ENCODE results near the gene USP40.

Gene USP40

DNA sequence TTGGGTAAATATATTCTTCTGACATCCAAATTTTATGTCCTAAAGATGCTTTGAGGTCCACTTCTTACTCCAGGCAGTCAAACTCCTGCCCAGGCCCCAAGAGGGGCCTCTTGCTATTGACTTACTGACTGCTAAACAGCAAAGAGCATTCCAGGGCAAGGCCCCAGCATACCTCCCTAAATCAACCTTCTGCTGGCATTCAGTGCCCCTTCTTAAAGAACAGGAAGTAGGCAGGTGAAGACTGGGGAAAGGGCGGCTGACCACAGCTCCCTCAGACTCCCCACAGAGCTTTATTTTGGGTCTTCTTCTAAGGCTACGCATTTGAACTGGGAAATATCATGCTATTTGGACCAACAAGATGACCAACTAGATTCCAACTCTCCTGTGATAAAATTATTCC lies 68.9 kb downstream of the USP40 start:
- no peak for DNase-seq (ENCODE audit: low read depth in 2 of 2)

DNA sequence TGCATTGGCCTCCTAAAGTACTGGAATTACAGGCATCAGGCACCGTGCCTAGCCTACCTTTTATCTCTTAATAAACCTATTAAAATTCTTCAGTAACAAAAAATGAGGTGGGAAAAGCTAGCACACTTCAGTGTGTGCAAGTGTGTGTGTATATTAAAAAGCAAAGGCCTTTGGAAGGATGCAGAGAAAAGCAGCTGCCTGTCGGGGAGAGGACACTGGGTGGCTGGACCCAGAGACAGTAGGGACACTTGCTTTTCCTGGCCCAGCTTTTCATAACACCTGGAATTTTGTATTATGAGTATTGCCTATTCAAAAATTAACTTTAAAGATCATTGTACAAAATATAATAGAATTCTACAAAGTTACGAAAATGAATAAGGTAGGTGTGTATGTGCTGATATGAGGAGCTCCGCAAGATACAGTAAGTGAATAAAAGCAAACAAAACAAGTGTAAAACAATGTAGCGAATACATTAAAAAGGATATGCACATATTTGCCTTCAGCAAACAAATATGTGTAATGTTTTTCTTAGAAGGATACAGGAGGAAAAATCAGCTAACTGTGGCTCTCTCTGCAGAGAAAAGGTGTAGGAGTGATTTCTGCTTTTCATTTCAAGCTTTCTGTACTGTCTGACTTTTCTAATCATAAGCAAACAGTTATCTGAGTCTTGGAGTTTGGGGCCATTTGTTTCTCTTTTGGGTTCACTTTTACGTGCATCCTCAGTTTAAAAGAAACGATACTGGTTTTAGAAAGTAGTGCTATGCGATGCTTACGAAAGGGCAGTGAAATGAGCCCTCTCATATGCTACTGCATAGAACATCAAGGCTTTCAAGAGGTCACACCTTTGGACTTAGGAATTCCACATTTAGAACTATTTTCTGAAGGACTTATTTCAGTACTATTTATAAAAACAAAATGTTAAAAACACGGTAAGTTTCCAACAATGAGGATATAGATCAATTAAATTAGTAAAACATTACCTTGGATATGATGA lies 70.8 kb downstream of the USP40 start:
- DNase-seq (ENCODE audit: low read depth in 2 of 2) = no peak

DNA sequence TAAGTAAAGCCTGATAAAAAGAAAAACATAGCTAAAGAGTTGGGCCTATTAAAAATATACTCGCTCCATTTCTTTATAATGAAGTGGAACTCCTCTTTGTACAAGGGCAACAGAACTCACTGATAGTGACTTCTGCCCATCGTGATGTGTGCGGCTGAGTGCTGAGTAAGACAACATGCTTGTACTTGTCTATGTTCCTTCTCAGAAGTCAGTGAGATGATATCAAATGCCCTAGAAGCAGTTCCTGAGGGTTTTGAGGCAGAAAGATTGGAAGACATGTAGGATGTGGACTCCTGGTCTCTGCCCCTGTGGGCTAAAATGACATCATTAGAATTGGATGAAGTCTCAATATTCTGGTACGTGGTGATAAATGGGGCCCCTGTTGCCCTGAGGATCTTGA lies 73.8 kb downstream of the USP40 start:
- no peak for DNase-seq (ENCODE audit: low read depth in 2 of 2)

GRCh38 chr2:233492078-233492477 lies 74.5 kb downstream of the USP40 start:
- no peak for DNase-seq (ENCODE audit: low read depth in 2 of 2)

DNA sequence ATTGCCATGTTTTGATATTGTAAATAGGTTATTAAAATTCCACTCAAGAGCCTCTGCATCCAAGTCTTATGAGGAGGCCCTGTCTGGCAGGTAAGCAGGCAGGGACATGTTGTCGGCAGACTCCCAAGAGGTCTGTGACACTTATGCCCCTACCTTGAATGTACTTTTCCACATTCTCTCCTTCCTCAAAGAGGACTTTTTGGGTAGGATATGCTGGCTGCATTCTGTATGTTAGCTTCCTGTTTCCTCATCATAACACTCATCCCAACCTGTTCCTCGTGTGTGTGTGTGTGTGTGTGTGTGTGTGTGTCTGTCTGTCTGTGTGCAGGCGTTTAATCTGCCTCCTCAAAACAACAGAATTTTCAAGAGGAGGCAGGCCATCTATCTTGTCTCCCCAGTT lies 75.3 kb downstream of the USP40 start:
- no peak for DNase-seq (ENCODE audit: low read depth in 2 of 2)

DNA sequence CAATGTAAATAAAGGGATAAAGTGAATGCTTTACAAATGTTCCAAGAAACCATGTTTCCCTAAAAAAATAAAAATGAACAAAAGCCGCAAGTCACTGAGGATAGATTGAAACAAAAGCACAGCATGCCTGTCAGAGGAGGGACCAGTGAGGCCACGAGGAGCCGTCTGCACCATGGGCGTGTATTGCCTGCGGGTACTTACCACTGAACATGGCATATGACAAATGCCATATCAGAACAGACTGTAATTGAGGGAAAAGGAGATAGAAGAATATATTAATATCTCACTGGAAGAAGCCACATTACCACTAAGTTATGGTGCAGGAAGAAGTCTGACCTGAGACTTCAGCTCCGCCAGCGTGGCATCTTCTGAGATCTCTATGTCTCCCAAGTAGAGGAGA lies 75.8 kb downstream of the USP40 start:
- no peak for DNase-seq (ENCODE audit: low read depth in 2 of 2)

DNA sequence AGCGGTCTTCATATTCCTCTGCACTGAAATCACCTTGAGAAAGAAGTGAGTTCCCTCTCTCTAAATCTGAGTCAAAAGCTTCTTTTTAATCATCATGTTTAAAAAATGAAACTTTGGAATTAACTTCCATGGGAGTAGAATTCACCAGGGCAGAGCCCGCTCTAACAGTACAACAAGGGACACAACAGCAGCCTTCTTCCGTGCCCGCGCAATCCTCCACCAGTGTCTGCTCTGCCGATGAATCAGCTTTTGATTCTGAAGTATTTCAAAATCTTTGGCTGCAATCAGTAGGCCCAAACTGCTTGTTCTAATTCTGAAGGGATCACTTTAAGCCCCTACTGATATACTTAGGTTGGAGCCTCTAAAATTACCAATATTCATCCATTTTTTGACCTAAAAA lies 76.9 kb downstream of the USP40 start:
- no peak for DNase-seq (ENCODE audit: low read depth in 2 of 2)

DNA sequence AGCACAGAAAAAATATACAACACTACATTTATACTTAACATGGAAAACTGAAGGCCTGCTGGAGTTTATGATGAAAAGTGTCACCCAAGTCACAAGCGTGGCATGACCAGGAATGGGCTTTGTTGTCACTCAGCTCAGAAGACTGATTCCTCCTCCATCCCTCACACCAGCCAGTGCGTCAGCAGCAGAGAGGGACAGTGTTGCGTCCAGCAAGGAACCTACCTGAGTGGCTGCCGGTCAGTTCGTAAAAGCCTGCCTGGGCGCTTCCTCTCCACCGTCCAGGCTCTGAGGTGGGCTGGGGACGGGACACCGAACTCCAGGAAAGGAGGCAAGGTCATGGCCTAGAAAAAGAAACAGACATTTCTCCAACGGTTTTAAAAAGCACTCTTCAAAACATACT lies 77.4 kb downstream of the USP40 start:
- DNase-seq (ENCODE audit: low read depth in 2 of 2) = no peak

- no peak for DNase-seq (ENCODE audit: low read depth in 2 of 2)
Measured at GRCh38 chr2:233487748-233488345, 78.7 kb downstream of the USP40 start.

DNA sequence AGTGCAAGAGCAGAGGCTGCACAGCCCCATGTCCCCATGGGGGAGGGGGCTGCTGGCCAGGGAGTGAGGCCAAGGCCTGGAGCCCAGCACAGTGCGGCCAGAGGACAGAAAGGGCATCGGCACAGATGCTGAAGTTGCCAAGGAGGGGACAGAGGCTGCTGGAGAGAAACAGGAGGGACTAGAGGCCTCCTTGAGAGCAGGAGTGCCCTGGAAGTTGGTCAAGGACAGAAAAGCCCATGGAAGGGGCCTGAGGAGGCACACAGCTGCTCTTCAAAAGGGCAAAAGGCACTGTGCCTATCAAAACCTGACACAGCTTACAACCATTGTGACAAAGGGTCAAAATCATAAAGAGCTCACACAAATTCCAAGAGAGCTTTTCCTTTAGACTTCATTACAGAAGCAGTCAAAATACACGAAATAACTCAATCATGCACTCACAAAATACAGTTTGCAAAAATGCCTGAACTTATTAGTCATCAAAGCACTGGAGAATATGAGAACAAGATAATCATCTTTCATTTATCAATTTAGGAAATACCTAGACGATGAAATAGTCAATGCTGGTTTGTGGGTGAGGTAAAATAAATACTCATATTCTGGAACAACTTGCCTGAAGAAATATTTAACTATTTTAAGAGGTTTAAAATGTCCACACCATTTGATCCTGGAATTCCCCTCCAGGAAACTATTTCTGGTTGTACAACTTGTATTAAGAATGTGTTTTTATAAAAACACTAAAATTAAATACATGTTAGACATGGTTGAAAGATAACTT lies 79.6 kb downstream of the USP40 start:
- no peak for DNase-seq (ENCODE audit: low read depth in 2 of 2)

- DNase-seq (ENCODE audit: low read depth in 2 of 2) = no peak
Measured at GRCh38 chr2:233486357-233486756, 80.2 kb downstream of the USP40 start.

GRCh38 chr2:233485726-233486125 lies 80.9 kb downstream of the USP40 start:
- DNase-seq (ENCODE audit: low read depth in 2 of 2) = no peak

GRCh38 chr2:233482616-233483015 lies 84.0 kb downstream of the USP40 start:
- no peak for DNase-seq (ENCODE audit: low read depth in 2 of 2)

DNA sequence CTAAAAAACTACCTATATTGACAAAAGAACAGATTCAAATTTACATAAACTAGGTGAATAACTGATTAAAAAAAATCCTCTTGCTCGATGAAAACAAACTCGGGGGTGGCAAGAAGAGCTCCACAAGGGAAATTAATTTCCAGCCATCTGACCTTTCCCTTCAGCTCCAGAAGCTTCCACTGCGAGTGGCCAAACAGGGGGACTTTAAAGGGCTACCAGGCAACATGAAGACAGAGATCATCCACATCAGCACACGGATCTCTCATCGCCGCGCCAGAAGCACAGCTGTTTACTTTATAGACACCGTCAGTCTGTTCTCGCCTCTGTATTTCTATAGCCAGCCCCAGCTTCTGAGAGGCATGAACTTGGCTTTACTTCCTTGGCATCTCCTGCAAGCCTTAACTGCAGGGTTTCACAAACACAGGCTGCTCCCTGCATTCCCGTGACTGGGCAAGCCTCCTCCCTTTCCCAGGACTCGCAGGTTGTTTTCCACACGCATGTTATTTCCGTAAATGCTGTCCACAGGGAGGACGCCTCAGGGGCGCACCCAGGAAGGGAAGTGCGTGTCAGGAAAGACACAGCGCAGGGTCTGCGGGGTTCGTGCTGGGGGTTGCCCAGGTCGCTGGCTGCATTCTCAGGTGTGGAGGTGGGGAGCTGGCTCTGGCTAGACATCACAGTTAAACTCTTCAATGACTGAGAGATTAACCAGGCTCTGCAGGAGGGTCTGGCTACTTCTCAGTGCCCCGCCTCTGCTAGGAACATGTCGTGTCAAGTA lies 85.0 kb downstream of the USP40 start:
- DNase-seq (ENCODE audit: low read depth in 2 of 2) = no peak

GRCh38 chr2:233480490-233481202 lies 85.9 kb downstream of the USP40 start:
- DNase-seq (ENCODE audit: low read depth in 2 of 2) = no peak

DNA sequence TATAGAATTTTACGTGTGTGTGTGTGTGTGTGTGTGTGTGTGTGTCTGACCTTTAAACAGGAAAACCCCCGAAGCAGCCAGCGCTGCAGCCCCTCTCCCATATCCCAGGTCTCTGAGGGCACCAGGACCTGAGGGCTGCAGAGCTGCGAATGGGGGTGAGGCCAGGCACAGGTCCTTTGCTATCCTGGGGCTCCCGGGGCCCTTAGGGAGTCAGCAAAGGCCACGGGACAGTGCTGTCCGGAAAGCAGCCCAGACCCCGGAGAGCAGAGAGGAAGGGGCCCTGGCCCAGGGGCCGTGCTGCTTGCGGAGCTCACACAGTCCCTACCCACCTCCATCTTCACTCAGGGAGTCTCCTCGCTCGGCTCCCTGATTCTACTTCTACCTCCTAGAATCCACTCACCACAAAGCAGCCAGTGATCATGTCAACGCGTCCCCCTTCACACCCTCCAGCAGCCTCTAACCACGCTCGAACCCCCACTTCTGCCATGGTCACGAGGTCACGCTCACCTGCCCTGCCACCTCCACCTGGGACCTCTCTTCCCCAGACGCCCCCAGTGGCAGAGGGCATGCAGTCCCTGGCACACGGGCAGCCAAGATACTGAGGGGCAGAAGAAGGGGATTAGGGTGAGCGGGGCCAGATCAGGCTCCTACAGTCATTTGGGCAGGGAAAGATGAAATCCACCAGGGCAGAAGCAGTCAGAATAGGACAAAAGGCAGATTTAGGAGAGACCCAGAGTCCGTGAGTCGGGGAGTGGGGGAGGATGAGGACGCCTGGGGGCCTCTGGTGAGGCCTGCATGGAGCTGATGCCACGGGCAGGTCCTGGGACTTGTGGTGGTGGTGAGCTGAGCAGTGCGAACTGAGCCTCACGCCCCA lies 86.7 kb downstream of the USP40 start:
- DNase-seq (ENCODE audit: low read depth in 2 of 2) = no peak

- no peak for DNase-seq (ENCODE audit: low read depth in 2 of 2)
Measured at GRCh38 chr2:233477548-233478433, 88.8 kb downstream of the USP40 start.

DNA sequence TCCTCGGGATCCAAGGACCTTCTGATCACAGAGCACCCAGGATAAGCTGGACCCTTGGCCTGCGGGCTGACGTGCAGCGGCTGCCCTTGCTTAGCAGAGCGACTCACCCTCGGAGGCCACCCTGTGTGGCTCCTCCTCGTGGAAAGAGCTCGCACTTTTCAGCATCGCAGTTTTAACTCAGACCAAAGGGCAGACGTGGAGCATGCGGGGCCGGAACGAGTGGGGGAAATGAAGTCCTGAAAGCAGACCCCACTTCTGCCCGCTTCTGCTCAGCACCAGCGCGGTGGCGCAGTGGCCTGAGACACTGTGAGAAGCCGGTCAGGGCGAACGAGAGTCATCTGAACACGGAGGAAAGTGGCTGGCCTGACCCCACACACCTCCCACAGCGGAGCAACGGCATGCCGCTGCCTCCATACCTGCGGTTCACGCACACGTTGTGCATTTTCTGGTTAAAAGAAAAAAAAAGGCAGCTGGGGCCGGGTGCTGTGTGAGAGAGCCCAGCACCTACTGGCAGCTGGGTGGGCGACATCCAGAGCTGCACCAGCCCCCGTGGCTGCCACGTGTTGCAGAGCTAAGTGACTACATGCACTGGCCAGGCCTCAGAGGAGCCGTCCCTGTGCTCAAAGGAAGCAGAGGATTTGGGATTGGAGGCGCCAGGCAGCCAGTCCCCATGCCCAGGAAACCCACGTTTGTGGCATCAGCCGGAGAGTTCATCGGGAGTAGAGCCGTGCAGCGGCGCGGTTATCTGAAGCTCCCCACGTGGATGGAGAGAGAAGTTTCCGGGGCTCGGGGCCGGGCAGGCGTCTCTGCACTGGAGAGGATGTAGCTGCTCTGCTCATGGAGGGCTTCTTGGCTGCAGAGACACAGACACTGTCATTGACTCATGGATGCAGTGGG lies 89.7 kb downstream of the USP40 start:
- no peak for DNase-seq (ENCODE audit: low read depth in 2 of 2)

Measured in stimulated activated CD8-positive, alpha-beta memory T cell treated with anti-CD3 and anti-CD28 coated beads, Interleukin-2, amount 100 ng/mL, for 1 hour (primary cell).